Activated gamma-delta T cell treated with Interleukin-2 at 50 U/mL for 16 hours (primary cell): Measurements from ENCODE around the gene TEDC1.

Source experiments
- DNase-seq: peaks from one replicate; pipeline ENCODE4 v3.0.0-alpha.2; 2020

The TEDC1 gene

GRCh38 chr14:105498430-105499255 is 7.6 kb downstream of the TEDC1 start:
- DNase-seq, result no peak

- no peak for DNase-seq
These were observed 8.4 kb downstream of the TEDC1 start for GRCh38 chr14:105499256-105500035.

GRCh38 chr14:105500036-105500725 is 9.1 kb downstream of the TEDC1 start:
- no peak for DNase-seq

GRCh38 chr14:105500726-105501101 is 9.7 kb downstream of the TEDC1 start:
- no peak for DNase-seq

GRCh38 chr14:105501504-105502291 is 10.7 kb downstream of the TEDC1 start:
- DNase-seq, result no peak

- DNase-seq, result no peak
These were observed 11.6 kb downstream of the TEDC1 start for GRCh38 chr14:105502446-105503295.

- DNase-seq, result no peak
These were observed 12.2 kb downstream of the TEDC1 start for GRCh38 chr14:105503296-105503640.

GRCh38 chr14:105503935-105504692 is 13.1 kb downstream of the TEDC1 start:
- no peak for DNase-seq

- no peak for DNase-seq
These were observed 14.1 kb downstream of the TEDC1 start for GRCh38 chr14:105505101-105505500.

GRCh38 chr14:105507247-105507646 is 16.2 kb downstream of the TEDC1 start:
- DNase-seq, result no peak

GRCh38 chr14:105508069-105508468 is 17.0 kb downstream of the TEDC1 start:
- DNase-seq, result no peak

GRCh38 chr14:105508601-105509000 is 17.6 kb downstream of the TEDC1 start:
- DNase-seq, result no peak

GRCh38 chr14:105517096-105517495 is 26.1 kb downstream of the TEDC1 start:
- DNase-seq, result no peak

GRCh38 chr14:105519946-105520698 is 29.1 kb downstream of the TEDC1 start:
- no peak for DNase-seq

GRCh38 chr14:105525326-105525725 is 34.3 kb downstream of the TEDC1 start:
- DNase-seq, result no peak

- no peak for DNase-seq
These were observed 35.1 kb downstream of the TEDC1 start, which contains the start of gene TMEM121 for GRCh38 chr14:105525861-105526775. TMEM121 (plus strand) TSS chr14:105526583; CDS start chr14:105528835, 2,252 bp downstream.

GRCh38 chr14:105526776-105527380 is 35.8 kb downstream of the TEDC1 start:
- no peak for DNase-seq

GRCh38 chr14:105527381-105527825 is 36.4 kb downstream of the TEDC1 start:
- no peak for DNase-seq
